CD14-positive monocyte (primary cell): ENCODE results near the gene CDH23. TPM values are rescaled to one million over a fixed set of nuclear protein-coding genes. Genes with fewer than 3 reads are reported as not detected.
A peak's percentile ranks its signal among the peaks of the same experiment; 100 is the strongest.

Experiments used
- DNase-seq, 3 donors: peaks; one replicate each; pipeline ENCODE4 v3.0.0-alpha.2; 2011 to 2022
- H2AFZ ChIP-seq: 2 replicates; pipeline ENCODE4 v1.6.0; 2012; ENCODE audit warnings: mild to moderate bottlenecking, low read depth, low read length, inconsistent platforms; ENCODE audit not compliant: insufficient read depth, poor library complexity, severe bottlenecking
- H3K27ac ChIP-seq, 2 donors: 1 replicate in 1 of 2; 2 replicates in 1 of 2; pipeline ENCODE4 v1.5.1; 2012 to 2013; ENCODE audit warnings: low read length in 2 of 2, control low read depth in 1 of 2, inconsistent platforms in 1 of 2, low read depth in 1 of 2, mild to moderate bottlenecking in 1 of 2
- H3K27me3 ChIP-seq, 2 donors: one replicate each; pipeline versions ENCODE4 v1.6.0 to v1.6.1; 2011 to 2013; ENCODE audit warnings: low read length in 2 of 2; ENCODE audit not compliant: control insufficient read depth in 2 of 2, insufficient read depth in 2 of 2
- H3K36me3 ChIP-seq, 2 donors: replicated peaks in 1 of 2; 1 replicate in 1 of 2; 2 replicates in 1 of 2; pipeline versions ENCODE4 v1.5.1 to v1.6.1; 2012 to 2013; ENCODE audit warnings: low read length in 2 of 2, control low read depth in 1 of 2, inconsistent platforms in 1 of 2, mild to moderate bottlenecking in 1 of 2; ENCODE audit not compliant: insufficient read depth in 2 of 2, control insufficient read depth in 1 of 2
- H3K4me1 ChIP-seq, 2 donors: 1 replicate in 1 of 2; 2 replicates in 1 of 2; pipeline versions ENCODE4 v1.5.1 to v1.6.1; 2012 to 2013; ENCODE audit warnings: low read length in 2 of 2, control low read depth in 1 of 2, inconsistent platforms in 1 of 2, mild to moderate bottlenecking in 1 of 2, moderate library complexity in 1 of 2; ENCODE audit not compliant: insufficient read depth in 2 of 2, control insufficient read depth in 1 of 2
- H3K4me2 ChIP-seq: replicated peaks from 2 replicates; pipeline ENCODE3; 2012; ENCODE audit warnings: low read length, moderate library complexity, mild to moderate bottlenecking; ENCODE audit not compliant: poor library complexity, severe bottlenecking; ENCODE audit errors: extremely low read depth
- H3K4me3 ChIP-seq, 3 experiments: fragments of 200-600 bp in 1 of 3; sonication (generic) in 1 of 3; replicated peaks in 1 of 3; 1 replicate in 2 of 3; 2 replicates in 1 of 3; pipeline ENCODE4 v1.5.1; 2011 to 2013; ENCODE audit warnings: low read length in 3 of 3, mild to moderate bottlenecking in 3 of 3, control low read depth in 2 of 3, low read depth in 2 of 3, inconsistent platforms in 1 of 3, moderate library complexity in 1 of 3
- H3K79me2 ChIP-seq: 2 replicates; pipeline ENCODE4 v1.6.0; 2012; ENCODE audit warnings: mild to moderate bottlenecking, control low read depth, inconsistent platforms, low read length, moderate library complexity; ENCODE audit not compliant: insufficient read depth
- H3K9ac ChIP-seq: 2 replicates; pipeline ENCODE4 v1.6.0; 2017; ENCODE audit warnings: low read length, mild to moderate bottlenecking; ENCODE audit not compliant: insufficient read depth, poor library complexity, severe bottlenecking
- H3K9me3 ChIP-seq, 2 donors: replicated peaks in 1 of 2; 1 replicate in 1 of 2; 2 replicates in 1 of 2; pipeline versions ENCODE4 v1.5.1 to v1.6.1; 2012 to 2013; ENCODE audit warnings: low read length in 2 of 2, control low read depth in 1 of 2; ENCODE audit not compliant: control insufficient read depth in 1 of 2, insufficient read depth in 1 of 2
- H4K20me1 ChIP-seq: 2 replicates; pipeline ENCODE4 v1.6.0; 2012; ENCODE audit warnings: mild to moderate bottlenecking, low read length, control low read depth, moderate library complexity; ENCODE audit not compliant: insufficient read depth
- H3K27ac Mint-ChIP-seq, 7 donors: one replicate each; pipeline ENCODE4 v1.8.0; 2020; ENCODE audit warnings: mild to moderate bottlenecking in 7 of 7, mixed read lengths in 7 of 7, moderate library complexity in 6 of 7, inconsistent platforms in 2 of 7
- H3K27me3 Mint-ChIP-seq, 3 donors: one replicate each; pipeline ENCODE4 v1.8.0; 2021 to 2022; ENCODE audit warnings: low read depth in 3 of 3, mild to moderate bottlenecking in 3 of 3, mixed read lengths in 3 of 3, moderate library complexity in 3 of 3, inconsistent platforms in 1 of 3
- H3K36me3 Mint-ChIP-seq, 2 donors: one replicate each; pipeline ENCODE4 v1.8.0; 2020; ENCODE audit warnings: mixed read lengths in 2 of 2, inconsistent platforms in 1 of 2, mild to moderate bottlenecking in 1 of 2
- H3K4me1 Mint-ChIP-seq: one replicate; pipeline ENCODE4 v1.8.0; 2020; ENCODE audit warnings: mild to moderate bottlenecking, mixed read lengths
- H3K4me3 Mint-ChIP-seq, 2 donors: one replicate each; pipeline ENCODE4 v1.8.0; 2020; ENCODE audit warnings: mild to moderate bottlenecking in 2 of 2, mixed read lengths in 2 of 2, moderate library complexity in 1 of 2
- H3K9me3 Mint-ChIP-seq, 7 donors: one replicate each; pipeline ENCODE4 v1.8.0; 2020 to 2022; ENCODE audit warnings: mixed read lengths in 7 of 7, mild to moderate bottlenecking in 6 of 7, moderate library complexity in 6 of 7, inconsistent platforms in 2 of 7
- CTCF ChIP-seq: fragments of 200-600 bp; IDR thresholded peaks from one replicate; pipeline ENCODE4 v1.8.0; 2022; ENCODE audit warnings: antibody characterized with exemption, mild to moderate bottlenecking
- WGBS: methylation state at CpG from one replicate; pipeline ENCODE4 v1.1.5; 2013; ENCODE audit warnings: missing lambda C conversion rate; ENCODE audit not compliant: insufficient coverage; 5-methylcytosine and 5-hydroxymethylcytosine counted together
- intact Hi-C, 2 donors: fragments of 100-400 bp; cut with micrococcal nuclease; formaldehyde crosslinking; loops; one replicate each; pipeline versions ENCODE4 v1.15.0 to v1.15.1; 2023
- polyA plus RNA-seq, 3 donors: library from polyadenylated mRNA; depleted of rRNA in 1 of 3; unstranded in 2 of 3; stranded (reverse) in 1 of 3; fragments of 300-500 nt in 2 of 3; fragments of >200 nt in 1 of 3; fragmentation: Illumina TruSeq in 2 of 3; gene quantifications; 1 replicate in 2 of 3; 2 replicates in 1 of 3; pipeline ENCODE4 v1.2.3, GENCODE V29; 2012 to 2021

Gene CDH23
- polyA plus RNA-seq, 3 donors, result 8.2 to 36.2 (median 10.5) TPM

- H3K36me3 Mint-ChIP-seq, result peaks cover 34 to 55% of the 10 kb centered on the region in 2 donors
- no peak overlapping the region for H3K4me3 Mint-ChIP-seq
- no peak overlapping the region for H3K9ac ChIP-seq
- no peaks in the 10 kb centered on the region for H3K9me3 ChIP-seq
- no peak for DNase-seq
- peak overlapping the region in 2 of 7 donors; percentile 16 to 18 for H3K27ac Mint-ChIP-seq
- peaks cover 0 to 4% (median 1%) of the 10 kb centered on the region in 3 donors for H3K27me3 Mint-ChIP-seq
- no peak overlapping the region for H3K27ac ChIP-seq
- intact Hi-C loops, result no loop called here
- H2AFZ ChIP-seq, result no peak overlapping the region
- H3K36me3 ChIP-seq, result peaks cover 22 to 36% of the 10 kb centered on the region in 2 donors
- H4K20me1 ChIP-seq, result no peaks in the 10 kb centered on the region
- no peak overlapping the region for H3K4me3 ChIP-seq
- H3K27me3 ChIP-seq, result no peaks in the 10 kb centered on the region
- peaks cover 69% of the 10 kb centered on the region for H3K4me1 Mint-ChIP-seq
- no peak overlapping the region for H3K4me2 ChIP-seq
- no peak for TF ChIP-seq CTCF
- no peaks in the 10 kb centered on the region for H3K79me2 ChIP-seq
- peaks cover 74 to 77% of the 10 kb centered on the region in 2 donors for H3K4me1 ChIP-seq
- 96% methylated on average over 7 of the region's 7 CpGs for WGBS
- H3K9me3 Mint-ChIP-seq, result peaks cover 0 to 4% (median 0%) of the 10 kb centered on the region in 7 donors
These were observed 35.1 kb upstream of the CDH23 start for GRCh38 chr10:71361581-71361980.

- DNase-seq, result no peak
These were observed 34.6 kb upstream of the CDH23 start for GRCh38 chr10:71362141-71362540.

More at GRCh38 chr10:71362141-71362540, 34.6 kb upstream of the CDH23 start:
- H2AFZ ChIP-seq, result no peak overlapping the region
- no peaks in the 10 kb centered on the region for H4K20me1 ChIP-seq
- Mint-ChIP-seq H3K27ac (peak overlapping the region in 3 of 7 donors; percentile 6 to 74 (median 16)), H3K9me3 (peaks cover 0 to 4% (median 0%) of the 10 kb centered on the region in 7 donors), H3K4me3 (no peak overlapping the region), H3K27me3 (peaks cover 0 to 4% (median 1%) of the 10 kb centered on the region in 3 donors), H3K4me1 (peaks cover 74% of the 10 kb centered on the region), H3K36me3 (peaks cover 32 to 49% of the 10 kb centered on the region in 2 donors)
- H3K9me3 ChIP-seq, result no peaks in the 10 kb centered on the region
- H3K4me1 ChIP-seq, result peaks cover 79 to 82% of the 10 kb centered on the region in 2 donors
- no peak overlapping the region for H3K9ac ChIP-seq
- no peak overlapping the region for H3K4me2 ChIP-seq
- TF ChIP-seq CTCF, result no peak
- H3K4me3 ChIP-seq, result no peak overlapping the region
- peaks cover 20 to 31% of the 10 kb centered on the region in 2 donors for H3K36me3 ChIP-seq
- no peaks in the 10 kb centered on the region for H3K79me2 ChIP-seq
- H3K27me3 ChIP-seq, result no peaks in the 10 kb centered on the region
- intact Hi-C loops, result no loop called here
- WGBS, result 99% methylated on average over 14 of the region's 16 CpGs
- no peak overlapping the region for H3K27ac ChIP-seq
